ENCODE measurements around the gene TRIM29. TPM values are rescaled to one million over a fixed set of nuclear protein-coding genes. Genes with fewer than 3 reads are reported as not detected.
A peak's percentile ranks its signal among the peaks of the same experiment; 100 is the strongest.

TRIM29 gene
- total and polyA plus RNA-seq, 2 of the 13 experiments (the other 11 are each of a cell fraction or from before 2014, with no cell fraction given): 0.86 TPM

DNA sequence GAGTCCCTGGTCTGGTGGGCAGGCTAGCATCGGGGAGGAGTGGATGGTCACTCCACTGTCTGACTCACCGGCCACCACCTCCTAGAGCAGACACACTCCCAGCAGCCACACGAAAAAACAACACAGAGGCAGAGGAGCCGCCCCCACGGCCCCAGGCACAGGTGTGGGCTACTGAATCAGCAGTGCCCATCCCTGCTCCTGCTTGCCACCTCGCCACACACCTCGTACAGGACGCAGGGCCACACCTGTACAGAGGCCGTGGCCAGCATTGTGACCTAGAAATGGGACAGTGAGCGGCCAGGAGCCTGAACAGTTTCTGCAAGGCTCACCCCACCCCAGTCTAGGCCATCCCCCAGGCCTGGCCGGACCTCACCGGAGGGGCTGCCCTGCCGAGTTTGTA lies 14.0 kb downstream of the TRIM29 start:
- Histone ChIP-seq H3K79me2 (ENCODE audit: insufficient read depth, low read length) (no peaks in the 10 kb centered on the region), H3K4me2 (ENCODE audit: low read depth, low read length) (no peak overlapping the region), H3K9me3 (ENCODE audit: low read length) (no peaks in the 10 kb centered on the region), H3K27ac (ENCODE audit: extremely low read length, insufficient read depth, low read length) (no peak overlapping the region), H3K4me1 (ENCODE audit: insufficient read depth, low read length) (peaks cover 19% of the 10 kb centered on the region), H4K20me1 (ENCODE audit: insufficient read depth, low read length) (no peaks in the 10 kb centered on the region), H2AFZ (ENCODE audit: low read length) (no peak overlapping the region), H3K4me3 (replicated peaks in 1 of 3; ENCODE audit: insufficient read depth in 1 of 3, low read depth in 2 of 3, low read length in 3 of 3) (no peak overlapping the region), H3K36me3 (replicated peaks in 1 of 2; ENCODE audit: control insufficient read depth in 1 of 2, insufficient read depth in 2 of 2, low read length in 2 of 2) (no peaks in the 10 kb centered on the region), H3K27me3 (ENCODE audit: control insufficient read depth in 1 of 2, insufficient read depth in 2 of 2, low read length in 2 of 2) (peaks cover 17 to 57% of the 10 kb centered on the region in 2 experiments), H3K9ac (ENCODE audit: insufficient read depth, low read depth, low read length) (no peak overlapping the region)
- in situ Hi-C loops (cut with HindIII; ENCODE audit: extremely low pct_ligation_motif_present, low pct_unique_long_range_greater_than_20kb): no loop called here
- ChIA-PET POLR2A (no interaction called here), CTCF (ENCODE audit: low intra/inter-chr PET ratio, low total read pairs) (no interaction called here)
- FAIRE-seq (no peak), DNase-seq (ENCODE audit: low spot score) (no peak), ATAC-seq (no peak)
- TF ChIP-seq PTBP1 (IDR thresholded peaks at IDR 0.05; ENCODE audit: low read depth, low read length, poor library complexity, severe bottlenecking): no peak
- WGBS (ENCODE audit: low lambda C conversion rate): 4% methylated on average over 5 of the region's 13 CpGs
- intact Hi-C loops (cut with micrococcal nuclease; ENCODE audit: unreplicated experiment): no loop called here
- BruUV-seq (replicated peaks): no TSS peak

DNA sequence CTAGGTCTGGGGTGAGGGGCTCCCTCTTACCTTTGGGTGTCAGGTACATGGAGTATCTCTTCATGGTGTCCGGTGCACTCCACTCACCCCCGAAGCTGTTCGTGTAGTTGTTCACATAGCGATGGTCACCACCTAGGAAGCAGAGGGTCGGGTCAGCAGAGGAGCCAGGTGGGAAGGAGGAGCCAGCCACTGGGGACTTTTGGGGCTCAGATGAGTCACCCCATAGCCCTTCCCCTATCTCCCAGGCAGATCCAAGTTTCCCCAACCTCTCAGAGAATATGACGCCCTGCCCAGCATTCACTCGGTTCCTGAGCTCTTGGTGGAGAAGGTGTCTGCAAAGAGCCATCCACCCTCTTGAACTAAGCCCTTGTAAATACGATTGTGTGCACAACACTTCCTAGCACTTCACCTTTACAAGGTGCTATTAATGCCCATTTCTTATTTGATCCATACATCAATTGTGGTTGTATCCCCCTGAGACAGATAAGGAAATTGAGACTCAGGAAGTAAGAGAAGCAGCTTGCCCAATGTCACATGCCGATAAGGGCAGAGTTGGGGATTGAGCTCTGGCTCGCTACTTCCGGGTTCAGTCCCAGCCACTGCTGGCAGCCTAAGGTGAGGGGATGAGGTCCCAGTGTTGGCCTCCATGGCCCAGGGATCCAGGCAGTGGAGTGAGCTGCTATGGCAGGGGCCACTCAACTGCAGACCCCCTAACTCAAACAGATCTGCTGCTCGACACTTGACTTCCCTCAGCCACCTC lies 14.8 kb downstream of the TRIM29 start:
- TF ChIP-seq ELF1 (CRISPR knock-in tag; IDR thresholded peaks at IDR 0.05) (peak; percentile 83), ELF3 (CRISPR knock-in tag; IDR thresholded peaks at IDR 0.05) (peak; percentile 43; the same call in 1 of the 2 replicates), ZNF234 (CRISPR knock-in tag; conservative IDR thresholded peaks at IDR 0.05) (no peak)
- Histone ChIP-seq H2AFZ (ENCODE audit: low read length) (no peak overlapping the region), H3K9me3 (ENCODE audit: low read length) (no peaks in the 10 kb centered on the region), H4K20me1 (ENCODE audit: insufficient read depth, low read length) (no peaks in the 10 kb centered on the region), H3K4me1 (ENCODE audit: insufficient read depth, low read length) (peaks cover 18% of the 10 kb centered on the region), H3K4me2 (ENCODE audit: low read depth, low read length) (no peak overlapping the region; the same call in 1 of the 2 replicates), H3K79me2 (ENCODE audit: insufficient read depth, low read length) (no peaks in the 10 kb centered on the region), H3K27me3 (ENCODE audit: control insufficient read depth in 1 of 2, insufficient read depth in 2 of 2, low read length in 2 of 2) (peaks cover 13 to 55% of the 10 kb centered on the region in 2 experiments), H3K9ac (ENCODE audit: insufficient read depth, low read depth, low read length) (no peak overlapping the region), H3K36me3 (replicated peaks in 1 of 2; ENCODE audit: control insufficient read depth in 1 of 2, insufficient read depth in 2 of 2, low read length in 2 of 2) (no peaks in the 10 kb centered on the region), H3K4me3 (replicated peaks in 1 of 3; ENCODE audit: insufficient read depth in 1 of 3, low read depth in 2 of 3, low read length in 3 of 3) (no peak overlapping the region), H3K27ac (ENCODE audit: extremely low read length, insufficient read depth, low read length) (no peak overlapping the region)
- DNase-seq (ENCODE audit: low spot score) (no peak), FAIRE-seq (no peak), ATAC-seq (no peak; the same call in 1 of the 3 replicates)
- ChIA-PET POLR2A (no interaction called here), CTCF (ENCODE audit: low intra/inter-chr PET ratio, low total read pairs) (no interaction called here)
- no TSS peak for BruUV-seq (replicated peaks)
- intact Hi-C loops (cut with micrococcal nuclease; ENCODE audit: unreplicated experiment): no loop called here
- in situ Hi-C loops (cut with HindIII; ENCODE audit: extremely low pct_ligation_motif_present, low pct_unique_long_range_greater_than_20kb): no loop called here
- WGBS (ENCODE audit: low lambda C conversion rate): 34% methylated on average over 11 of the region's 12 CpGs

All from HepG2 (cell line).